SK-N-SH (cell line): ENCODE results near the gene SBNO1.
"Not testable (repeated sequence)": the region's sequence is repeated elsewhere in the genome, so short reads cannot be mapped to it uniquely, and the experiment has no call there.

Experiments
- CTCF ChIP-seq: fragments of 200-600 bp; sonication (generic); IDR thresholded peaks from 2 replicates; pipeline ENCODE4 v1.6.1; 2017; ENCODE audit warnings: antibody characterized with exemption, mild to moderate bottlenecking, moderate library complexity
- EP300 ChIP-seq, 2 experiments: IDR thresholded peaks; 2 replicates each; pipeline versions ENCODE4 v1.4.0 to v1.6.1; 2012; ENCODE audit warnings: borderline replicate concordance in 1 of 2, low read depth in 1 of 2, low read length in 1 of 2
- EZH2phosphoT487 ChIP-seq: fragments of 200-600 bp; sonication (generic); IDR thresholded peaks from 2 replicates; pipeline ENCODE4 v1.6.1; 2017; ENCODE audit warnings: low read depth, mixed run types, mild to moderate bottlenecking, antibody characterized with exemption, moderate library complexity, borderline replicate concordance
- GABPA ChIP-seq: IDR thresholded peaks from 2 replicates; pipeline ENCODE4 v1.4.0; 2012; ENCODE audit warnings: low read depth, mild to moderate bottlenecking
- MAX ChIP-seq: IDR thresholded peaks from 2 replicates; pipeline ENCODE4 v1.4.0; 2012; ENCODE audit warnings: low read depth
- MXI1 ChIP-seq: IDR thresholded peaks from 2 replicates; pipeline ENCODE4 v1.6.1; 2012; ENCODE audit warnings: mild to moderate bottlenecking, low read depth, low read length, improper control_type of control experiment
- POLR2AphosphoS5 ChIP-seq: IDR thresholded peaks from 2 replicates; pipeline ENCODE4 v1.6.1; 2012; ENCODE audit warnings: low read depth, low read length
- RFX5 ChIP-seq: IDR thresholded peaks from 2 replicates; pipeline ENCODE4 v1.6.1; 2012; ENCODE audit warnings: mild to moderate bottlenecking, improper control_type of control experiment, low read length
- TAF1 ChIP-seq: IDR thresholded peaks from 2 replicates; pipeline ENCODE4 v1.6.1; 2012; ENCODE audit warnings: low read depth, mild to moderate bottlenecking, low read length, moderate library complexity, borderline replicate concordance
- TEAD4 ChIP-seq: IDR thresholded peaks from 2 replicates; pipeline ENCODE4 v1.4.0; 2012; ENCODE audit warnings: mild to moderate bottlenecking, borderline replicate concordance; ENCODE audit not compliant: insufficient read depth

- not testable (repeated sequence) for TF ChIP-seq POLR2AphosphoS5; EP300 (IDR thresholded peaks at IDR 0.05; ENCODE audit: borderline replicate concordance in 1 of 2, low read depth in 1 of 2, low read length in 1 of 2); TAF1; GABPA; CTCF; RFX5; MXI1; MAX; TEAD4; EZH2phosphoT487
Measured at GRCh38 chr12:123372415-123372814, 7.8 kb upstream of the SBNO1 start.
